Cardiac fibroblast (primary cell): ENCODE results near the gene PSMA2.

Experiments used
- DNase-seq, 2 donors: peaks; one replicate each; pipeline versions ENCODE4 v3.0.0 to v3.0.0-alpha.2; 2010; ENCODE audit warnings: low read depth in 2 of 2
- H3K4me3 ChIP-seq, 2 donors: replicated peaks in 1 of 2; 1 replicate in 1 of 2; 2 replicates in 1 of 2; pipeline ENCODE4 v1.5.1; 2011; ENCODE audit warnings: low read depth in 2 of 2, low read length in 2 of 2, mild to moderate bottlenecking in 2 of 2, moderate library complexity in 1 of 2
- TF ChIP-seq, protein P1 (sequence below): IDR thresholded peaks from one replicate; pipeline ENCODE4 v1.5.1; 2011; ENCODE audit warnings: low read depth, mild to moderate bottlenecking, low read length, inconsistent platforms

The PSMA2 gene

DNA sequence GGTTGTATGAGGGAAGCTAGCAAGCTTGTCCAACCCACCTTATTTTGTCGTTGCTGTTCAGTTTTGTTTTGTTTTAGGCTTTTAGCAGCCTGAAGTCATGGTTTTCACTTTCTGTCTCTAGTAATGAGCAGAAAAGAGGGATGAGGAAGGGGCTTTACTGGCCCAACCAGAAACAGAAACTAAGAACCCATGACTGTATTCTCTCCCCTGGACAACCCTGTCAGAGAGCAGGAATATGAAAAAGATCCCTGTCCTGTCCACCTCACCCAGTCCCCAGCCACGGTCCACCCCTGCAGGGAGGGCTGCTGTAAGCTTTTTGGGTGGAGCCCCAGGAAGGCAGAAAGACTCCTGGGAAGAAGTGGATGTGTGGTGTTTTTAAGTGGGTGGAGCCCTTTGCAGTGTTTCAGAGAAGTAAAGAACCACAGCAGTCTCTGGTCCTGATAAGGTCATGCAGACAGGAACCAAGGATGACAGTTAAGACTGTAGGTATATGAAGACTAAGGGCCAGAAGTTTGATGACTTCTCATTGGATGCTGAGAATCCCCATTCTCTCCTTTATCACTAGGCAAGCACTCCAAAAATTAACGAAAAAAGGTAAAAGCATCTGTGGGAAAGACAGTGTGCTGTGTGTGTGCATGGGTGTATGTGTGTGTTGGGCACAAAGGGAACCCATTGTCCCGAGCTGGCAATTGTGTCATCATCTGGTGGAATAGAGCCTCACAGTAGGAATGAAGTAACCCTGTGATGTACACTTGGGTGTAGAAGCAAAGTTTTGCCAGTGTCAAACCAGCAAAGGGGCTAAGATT is 14.1 kb upstream of the PSMA2 start:
- no peak overlapping the region for H3K4me3 ChIP-seq
- TF ChIP-seq, protein P1, sequence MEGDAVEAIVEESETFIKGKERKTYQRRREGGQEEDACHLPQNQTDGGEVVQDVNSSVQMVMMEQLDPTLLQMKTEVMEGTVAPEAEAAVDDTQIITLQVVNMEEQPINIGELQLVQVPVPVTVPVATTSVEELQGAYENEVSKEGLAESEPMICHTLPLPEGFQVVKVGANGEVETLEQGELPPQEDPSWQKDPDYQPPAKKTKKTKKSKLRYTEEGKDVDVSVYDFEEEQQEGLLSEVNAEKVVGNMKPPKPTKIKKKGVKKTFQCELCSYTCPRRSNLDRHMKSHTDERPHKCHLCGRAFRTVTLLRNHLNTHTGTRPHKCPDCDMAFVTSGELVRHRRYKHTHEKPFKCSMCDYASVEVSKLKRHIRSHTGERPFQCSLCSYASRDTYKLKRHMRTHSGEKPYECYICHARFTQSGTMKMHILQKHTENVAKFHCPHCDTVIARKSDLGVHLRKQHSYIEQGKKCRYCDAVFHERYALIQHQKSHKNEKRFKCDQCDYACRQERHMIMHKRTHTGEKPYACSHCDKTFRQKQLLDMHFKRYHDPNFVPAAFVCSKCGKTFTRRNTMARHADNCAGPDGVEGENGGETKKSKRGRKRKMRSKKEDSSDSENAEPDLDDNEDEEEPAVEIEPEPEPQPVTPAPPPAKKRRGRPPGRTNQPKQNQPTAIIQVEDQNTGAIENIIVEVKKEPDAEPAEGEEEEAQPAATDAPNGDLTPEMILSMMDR, result no peak
- no peak for DNase-seq

DNA sequence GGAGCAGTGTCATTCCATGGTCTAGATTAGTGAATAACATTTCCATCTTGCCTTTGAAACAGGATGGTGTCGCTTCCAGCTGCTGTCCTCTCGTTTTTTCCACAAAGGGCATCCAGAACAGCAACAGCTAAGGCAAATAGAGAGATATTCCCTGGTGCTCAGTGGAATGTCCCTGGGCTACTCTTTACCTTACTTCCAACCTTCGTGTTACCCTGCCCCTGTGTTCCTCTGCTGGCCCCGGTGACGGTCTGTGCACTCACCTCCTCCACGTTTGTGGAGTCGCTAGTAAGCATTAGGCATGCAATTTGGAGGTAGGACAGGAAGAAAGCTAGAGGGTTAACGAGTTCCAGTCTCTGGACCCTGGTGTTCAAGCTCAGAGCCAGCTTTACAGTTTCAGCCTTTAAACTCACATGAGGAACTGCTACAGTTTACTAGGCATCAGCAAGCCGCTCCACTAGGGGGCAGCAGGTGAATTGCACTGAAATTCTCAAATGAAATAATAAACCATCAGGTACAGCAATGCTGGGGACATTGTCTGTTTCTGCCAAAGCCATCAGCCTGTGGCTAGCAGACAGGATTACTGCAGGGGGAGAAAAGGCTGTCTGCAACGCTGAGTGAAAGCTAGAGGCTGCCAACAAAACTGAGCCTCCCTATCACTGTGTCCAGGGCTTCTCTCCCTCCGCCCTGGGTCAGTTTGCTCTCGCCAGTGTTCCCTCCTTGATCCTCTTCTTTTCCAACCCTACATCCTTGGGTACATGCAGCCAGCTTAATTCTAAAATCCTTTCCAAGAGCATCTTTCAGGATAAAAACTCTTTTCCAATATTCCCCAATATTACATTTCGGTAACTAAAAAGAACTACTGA is 9.2 kb upstream of the PSMA2 start:
- no peak overlapping the region for H3K4me3 ChIP-seq
- TF ChIP-seq, protein P1, result peak; percentile 91
- DNase-seq, result peak; percentile 81 to 85

DNA sequence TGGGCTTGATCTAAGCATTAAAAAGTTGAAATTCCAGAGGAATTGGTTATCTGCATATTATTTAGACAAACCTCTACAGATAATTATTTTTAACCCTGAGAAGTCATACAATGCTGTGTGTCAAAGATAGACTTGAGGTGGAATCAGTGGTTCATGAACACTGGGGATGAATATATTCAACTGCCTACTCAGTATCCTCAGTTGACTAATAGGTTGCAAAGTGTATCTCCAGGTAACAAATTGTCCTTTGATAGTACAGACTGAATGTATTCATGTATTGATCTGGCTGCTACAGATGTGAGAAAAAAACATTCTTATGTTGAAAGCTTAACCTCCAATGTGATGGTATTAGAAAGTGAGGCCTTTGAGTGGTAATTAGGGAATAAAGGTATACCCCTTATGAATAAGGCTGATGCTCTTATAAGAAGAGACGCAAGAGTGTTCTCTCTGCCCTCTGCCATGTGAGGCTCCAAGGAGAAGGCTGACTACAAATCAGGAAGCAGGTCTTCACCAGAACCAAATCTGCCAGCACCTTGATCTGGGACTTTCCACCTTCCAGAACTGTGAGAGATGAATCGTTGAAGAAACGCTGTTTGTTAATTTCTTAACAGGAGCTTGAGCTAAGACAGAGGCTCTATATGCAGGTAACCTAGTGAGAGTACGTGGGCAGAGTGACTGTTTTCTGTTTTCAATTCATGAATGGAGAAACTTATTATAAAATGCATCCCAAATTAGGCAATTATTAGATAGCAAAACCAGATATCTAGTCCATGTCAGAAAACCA is 7.7 kb upstream of the PSMA2 start:
- TF ChIP-seq, protein P1, result no peak
- no peak for DNase-seq
- no peak overlapping the region for H3K4me3 ChIP-seq

DNA sequence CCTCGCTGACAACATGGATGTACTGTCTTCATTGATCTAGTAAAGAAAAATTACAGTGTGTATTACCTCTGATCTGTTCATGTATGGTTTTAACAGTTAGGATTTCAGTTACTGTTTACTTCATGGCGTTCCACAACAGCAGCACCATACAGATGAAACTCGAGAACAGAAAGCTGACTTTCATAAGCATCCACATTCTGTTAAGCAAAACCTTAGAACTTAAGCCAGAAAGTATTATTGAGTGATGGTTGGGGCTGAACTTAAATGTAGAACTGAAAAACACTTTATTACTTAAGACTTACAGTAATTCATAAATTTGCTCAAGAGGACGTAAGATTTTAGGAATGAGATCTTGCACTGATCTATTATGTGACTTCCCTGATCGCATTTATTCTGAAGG is 3.9 kb upstream of the PSMA2 start:
- no peak for DNase-seq
- H3K4me3 ChIP-seq, result no peak overlapping the region
- TF ChIP-seq, protein P1, result no peak

DNA sequence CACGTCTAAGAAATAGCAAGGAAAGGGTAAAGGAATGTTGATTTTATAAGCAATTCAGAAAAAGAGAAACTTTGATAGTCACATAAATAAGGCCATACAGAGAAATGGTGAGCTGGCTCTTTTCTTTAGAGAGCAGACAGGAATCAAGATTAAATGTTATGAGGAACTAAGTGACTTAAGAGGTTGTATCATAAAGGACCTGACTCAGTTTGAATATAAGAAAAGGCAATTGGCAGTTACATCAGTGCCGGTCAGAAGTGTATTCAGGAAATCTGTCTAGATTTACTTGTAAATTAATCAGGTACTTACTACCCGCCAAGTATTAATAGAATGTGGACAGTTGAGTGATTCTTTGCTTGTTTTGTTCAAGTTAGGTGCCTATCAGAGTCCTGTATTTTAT is 2.3 kb upstream of the PSMA2 start:
- DNase-seq, result no peak
- H3K4me3 ChIP-seq, result no peak overlapping the region
- TF ChIP-seq, protein P1, result no peak

DNA sequence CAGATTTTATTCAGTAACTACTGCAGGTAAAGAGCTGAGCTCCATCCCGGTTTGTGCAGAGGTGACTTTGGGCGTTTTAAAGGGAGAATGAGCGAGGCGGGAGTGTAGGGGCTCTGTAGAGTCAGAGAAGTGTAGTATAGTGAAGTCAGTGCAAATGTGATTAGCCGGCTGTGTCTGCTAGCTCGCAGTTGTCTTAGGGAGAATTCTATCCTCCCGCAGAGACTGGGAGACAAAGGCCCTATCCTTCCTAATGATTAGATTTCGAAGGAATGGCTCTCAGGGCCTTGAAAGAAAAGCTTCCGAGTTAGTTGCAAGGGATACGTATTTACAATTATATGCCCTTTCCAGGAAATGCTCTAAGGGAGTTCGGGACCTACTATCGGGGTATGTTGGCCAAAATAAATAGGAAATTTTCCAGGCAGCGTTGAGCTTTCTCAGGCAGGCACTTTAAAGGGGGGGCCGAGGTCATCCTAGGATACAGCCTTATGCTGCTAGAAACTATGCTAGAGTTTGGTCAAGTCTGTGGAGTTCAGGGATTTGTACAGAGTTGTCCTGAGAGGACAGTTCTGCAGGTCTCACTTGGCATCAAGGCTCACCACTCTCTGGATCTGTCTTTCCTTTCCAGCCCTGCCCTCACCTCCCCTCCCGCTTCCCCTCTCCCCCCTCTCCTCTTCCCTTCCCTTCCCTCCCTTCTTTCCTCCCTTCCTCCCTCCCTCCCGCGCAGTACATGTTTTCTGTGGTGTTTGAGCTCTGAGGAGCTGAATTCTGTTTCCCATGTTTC is 1.0 kb upstream of the PSMA2 start:
- peak; percentile 37 to 77 for DNase-seq

More for the DNA sequence above, 1.0 kb upstream of the PSMA2 start:
- TF ChIP-seq, protein P1, result no peak
- peak overlapping the region; percentile 92 to 96 for H3K4me3 ChIP-seq
